AG04450 (cell line): ENCODE results near the gene KRTAP5-2. TPM values are rescaled to one million over a fixed set of nuclear protein-coding genes. Genes with fewer than 3 reads are reported as not detected.

Source experiments
- CTCF ChIA-PET: fragments of 300-600, 350-600 bp; formaldehyde crosslinking; extraction: SDS; loops from one replicate; lab custom pipeline; 2022; ENCODE audit warnings: antibody characterized with exemption, inconsistent platforms; lab: Charles Lee
- POLR2A ChIA-PET: fragments of 350-600 bp; formaldehyde crosslinking; extraction: SDS; loops from one replicate; lab custom pipeline; 2021; ENCODE audit warnings: antibody characterized with exemption, inconsistent platforms; lab: Yijun Ruan, JAX
- DNase-seq: peaks from one replicate; pipeline ENCODE4 v3.0.0-alpha.2; 2011; ENCODE audit warnings: low read depth, low spot score
- H3K27ac ChIP-seq: one replicate; pipeline ENCODE4 v1.5.1; 2012; ENCODE audit warnings: low read depth, low read length, control low read depth
- H3K27me3 ChIP-seq: one replicate; pipeline ENCODE4 v1.6.0; 2012; ENCODE audit warnings: low read length; ENCODE audit not compliant: control insufficient read depth, insufficient read depth
- H3K4me3 ChIP-seq: 2 replicates; pipeline ENCODE4 v1.5.1; 2011; ENCODE audit warnings: mild to moderate bottlenecking, low read depth, low read length, control low read depth
- H3K9me3 ChIP-seq: 2 replicates; pipeline ENCODE4 v1.5.1; 2012; ENCODE audit warnings: low read length; ENCODE audit not compliant: control insufficient read depth, insufficient read depth
- polyA plus RNA-seq: library from polyadenylated mRNA; depleted of rRNA; stranded (reverse); fragments of >200 nt; gene quantifications from 2 replicates; pipeline ENCODE4 v1.2.3, GENCODE V29; 2011
- TF ChIP-seq, protein P1 (sequence below): IDR thresholded peaks from 2 replicates; pipeline ENCODE4 v1.5.1; 2011; ENCODE audit warnings: low read depth, low read length, control low read depth, inconsistent platforms

KRTAP5-2 gene
- polyA plus RNA-seq, 1 experiment, result not detected

DNA sequence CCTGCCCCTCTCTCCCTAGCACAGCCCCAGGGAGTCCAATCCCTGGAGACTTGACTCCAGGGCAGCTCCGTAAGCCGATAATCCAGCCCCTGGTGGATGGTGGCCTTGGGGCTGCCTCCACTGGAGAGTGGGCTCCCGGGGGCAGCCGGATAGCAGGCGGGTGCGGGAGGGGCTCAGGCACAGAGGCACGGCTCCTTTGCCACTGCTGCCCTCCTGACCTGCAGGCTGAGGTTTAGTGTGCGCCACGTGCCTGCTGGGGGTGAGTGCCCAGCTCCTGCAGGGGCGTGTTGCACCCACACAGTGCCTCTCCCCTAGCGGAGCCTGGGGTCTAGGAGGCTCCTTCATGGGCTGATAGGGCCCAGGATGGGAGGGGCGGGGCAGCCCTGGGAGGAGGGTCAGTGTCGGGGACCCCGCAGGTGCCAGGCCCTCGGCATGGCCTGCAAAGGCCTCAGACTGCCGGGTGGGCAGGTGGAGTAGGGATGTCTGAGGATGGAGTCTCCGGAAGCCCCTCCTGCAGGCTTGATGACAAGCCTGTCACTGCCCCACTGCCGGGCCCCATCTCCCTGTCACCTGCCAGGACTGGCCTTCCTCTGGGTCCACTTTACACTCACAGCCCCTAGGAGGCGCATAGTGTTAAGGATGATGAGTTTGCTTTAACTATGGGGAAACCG, 31.6 kb downstream of the KRTAP5-2 start:
- ChIA-PET CTCF (interaction anchor here (2.5 kb wide), 1 partner anchor 20 kb away, joined by 14 read pairs; no protein-coding TSS in a partner anchor), POLR2A (interaction anchor here (0.6 kb wide), 1 partner anchor 748 kb away, joined by 3 read pairs; the partner anchor contains the start of gene PNPLA2)
- Histone ChIP-seq H3K9me3 (no peaks in the 10 kb centered on the region), H3K4me3 (no peak overlapping the region), H3K27ac (no peak overlapping the region), H3K27me3 (no peaks in the 10 kb centered on the region)
- TF ChIP-seq, protein P1, sequence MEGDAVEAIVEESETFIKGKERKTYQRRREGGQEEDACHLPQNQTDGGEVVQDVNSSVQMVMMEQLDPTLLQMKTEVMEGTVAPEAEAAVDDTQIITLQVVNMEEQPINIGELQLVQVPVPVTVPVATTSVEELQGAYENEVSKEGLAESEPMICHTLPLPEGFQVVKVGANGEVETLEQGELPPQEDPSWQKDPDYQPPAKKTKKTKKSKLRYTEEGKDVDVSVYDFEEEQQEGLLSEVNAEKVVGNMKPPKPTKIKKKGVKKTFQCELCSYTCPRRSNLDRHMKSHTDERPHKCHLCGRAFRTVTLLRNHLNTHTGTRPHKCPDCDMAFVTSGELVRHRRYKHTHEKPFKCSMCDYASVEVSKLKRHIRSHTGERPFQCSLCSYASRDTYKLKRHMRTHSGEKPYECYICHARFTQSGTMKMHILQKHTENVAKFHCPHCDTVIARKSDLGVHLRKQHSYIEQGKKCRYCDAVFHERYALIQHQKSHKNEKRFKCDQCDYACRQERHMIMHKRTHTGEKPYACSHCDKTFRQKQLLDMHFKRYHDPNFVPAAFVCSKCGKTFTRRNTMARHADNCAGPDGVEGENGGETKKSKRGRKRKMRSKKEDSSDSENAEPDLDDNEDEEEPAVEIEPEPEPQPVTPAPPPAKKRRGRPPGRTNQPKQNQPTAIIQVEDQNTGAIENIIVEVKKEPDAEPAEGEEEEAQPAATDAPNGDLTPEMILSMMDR, result no peak
- DNase-seq, result no peak

DNA sequence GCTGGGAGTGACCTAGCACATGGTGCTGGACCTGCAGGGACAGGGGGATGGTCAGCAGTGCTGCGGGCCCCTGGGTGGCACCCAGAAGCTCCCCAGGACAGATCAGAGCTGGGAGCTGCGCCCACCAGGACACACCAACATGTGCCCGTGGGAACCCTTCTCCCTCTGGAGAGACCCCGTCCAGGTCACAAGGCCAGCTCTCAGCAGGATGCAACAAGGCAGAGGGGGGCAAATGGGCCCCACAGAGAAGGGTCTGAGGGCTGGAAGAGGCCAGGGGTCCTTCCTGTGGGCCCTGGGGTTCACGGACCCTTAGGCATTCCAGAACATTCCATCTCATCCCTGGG, 32.2 kb downstream of the KRTAP5-2 start:
- no peak for DNase-seq
- ChIA-PET CTCF (interaction anchor here (1.8 to 2.5 kb wide), 2 partner anchors 19 to 29 kb away, joined by 9 to 14 read pairs; no protein-coding TSS in a partner anchor), POLR2A (interaction anchor here (0.6 kb wide), 1 partner anchor 747 kb away, joined by 3 read pairs; the partner anchor contains the start of gene PNPLA2)
- Histone ChIP-seq H3K27me3 (no peaks in the 10 kb centered on the region), H3K9me3 (no peaks in the 10 kb centered on the region), H3K4me3 (no peak overlapping the region), H3K27ac (no peak overlapping the region)
- TF ChIP-seq, protein P1, result no peak

DNA sequence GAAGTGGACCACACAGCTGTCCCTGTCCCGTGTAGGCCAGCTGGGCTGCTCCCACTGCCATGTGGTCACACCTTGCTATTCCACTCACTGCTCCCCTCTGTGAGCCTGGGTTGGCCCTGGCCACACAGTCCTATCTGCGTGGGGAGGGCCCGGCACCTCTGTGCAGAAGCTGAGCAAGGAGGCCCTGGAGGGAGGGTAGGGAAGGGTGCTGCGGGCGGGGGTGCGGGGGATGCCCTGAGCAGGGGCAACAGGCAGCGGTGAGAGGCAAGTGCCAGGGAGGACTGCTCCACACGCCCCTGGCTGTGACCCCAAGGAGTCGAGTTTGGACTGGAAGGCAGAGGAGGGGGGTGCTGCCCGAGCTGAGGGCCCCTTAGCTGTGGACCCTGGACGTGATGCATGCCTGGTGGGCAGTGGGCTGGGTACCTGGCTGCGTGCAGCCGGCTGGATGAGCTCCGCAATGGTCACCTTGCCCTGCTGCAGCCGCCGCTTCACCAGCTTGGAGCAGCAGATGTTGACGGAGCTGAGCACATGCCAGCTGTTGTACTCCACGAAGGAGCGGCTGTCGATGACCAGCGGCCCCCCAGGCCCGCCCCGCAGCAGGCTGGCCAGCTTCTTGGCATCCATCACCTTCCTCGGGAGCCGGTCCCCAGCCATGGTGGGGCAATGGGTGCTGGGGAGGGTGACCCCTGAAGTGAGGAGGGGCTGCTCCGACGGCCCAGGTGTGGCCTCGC, 32.8 kb downstream of the KRTAP5-2 start:
- CTCF ChIA-PET, result interaction anchor here (1.8 to 2.5 kb wide), 3 partner anchors 9 to 30 kb away, joined by 7 to 14 read pairs (median 9); no protein-coding TSS in a partner anchor
- no peaks in the 10 kb centered on the region for H3K27me3 ChIP-seq
- H3K9me3 ChIP-seq, result no peaks in the 10 kb centered on the region
- H3K4me3 ChIP-seq, result no peak overlapping the region
- TF ChIP-seq, protein P1, result no peak
- DNase-seq, result no peak
- H3K27ac ChIP-seq, result no peak overlapping the region
- POLR2A ChIA-PET, result no interaction called here

DNA sequence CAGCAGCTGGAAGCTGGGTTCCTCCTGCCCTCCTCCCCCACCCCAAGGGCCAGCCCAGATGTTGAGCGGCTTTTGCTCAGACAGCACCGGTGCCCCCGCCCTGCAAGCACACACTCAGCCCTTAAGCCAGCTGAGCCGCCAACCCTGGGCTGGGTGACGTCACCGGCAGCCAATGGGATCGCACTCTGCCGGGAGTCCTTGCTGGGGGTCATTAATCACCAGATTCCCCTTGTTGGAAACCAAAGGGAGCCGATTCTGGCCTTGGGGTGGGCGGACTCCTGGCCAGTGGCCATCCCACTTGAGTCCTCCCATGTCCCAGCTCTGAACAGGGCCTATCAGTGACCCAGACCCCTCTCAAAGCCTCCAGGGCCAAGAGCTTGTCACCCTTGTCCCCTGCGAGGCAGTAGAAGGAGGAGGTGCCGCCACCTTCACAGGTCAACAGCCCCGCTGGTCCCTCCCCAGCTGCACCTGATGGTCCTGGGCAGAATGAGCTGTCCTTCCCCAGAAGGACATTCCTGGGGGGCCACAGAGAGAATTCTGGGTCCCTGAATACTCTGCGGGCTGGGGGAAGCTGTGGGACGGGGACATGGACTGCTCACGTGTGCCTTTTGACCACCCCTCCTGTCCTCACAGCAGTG, 33.4 kb downstream of the KRTAP5-2 start:
- TF ChIP-seq, protein P1, result no peak
- no peak overlapping the region for H3K27ac ChIP-seq
- POLR2A ChIA-PET, result no interaction called here
- no peaks in the 10 kb centered on the region for H3K9me3 ChIP-seq
- peak; percentile 83 for DNase-seq
- no peaks in the 10 kb centered on the region for H3K27me3 ChIP-seq
- CTCF ChIA-PET, result interaction anchor here (1.8 to 2.5 kb wide), 3 partner anchors 10 to 31 kb away, joined by 7 to 14 read pairs (median 9); no protein-coding TSS in a partner anchor
- H3K4me3 ChIP-seq, result no peak overlapping the region
